Measurements from ENCODE around the gene SYNGR3.

DNA sequence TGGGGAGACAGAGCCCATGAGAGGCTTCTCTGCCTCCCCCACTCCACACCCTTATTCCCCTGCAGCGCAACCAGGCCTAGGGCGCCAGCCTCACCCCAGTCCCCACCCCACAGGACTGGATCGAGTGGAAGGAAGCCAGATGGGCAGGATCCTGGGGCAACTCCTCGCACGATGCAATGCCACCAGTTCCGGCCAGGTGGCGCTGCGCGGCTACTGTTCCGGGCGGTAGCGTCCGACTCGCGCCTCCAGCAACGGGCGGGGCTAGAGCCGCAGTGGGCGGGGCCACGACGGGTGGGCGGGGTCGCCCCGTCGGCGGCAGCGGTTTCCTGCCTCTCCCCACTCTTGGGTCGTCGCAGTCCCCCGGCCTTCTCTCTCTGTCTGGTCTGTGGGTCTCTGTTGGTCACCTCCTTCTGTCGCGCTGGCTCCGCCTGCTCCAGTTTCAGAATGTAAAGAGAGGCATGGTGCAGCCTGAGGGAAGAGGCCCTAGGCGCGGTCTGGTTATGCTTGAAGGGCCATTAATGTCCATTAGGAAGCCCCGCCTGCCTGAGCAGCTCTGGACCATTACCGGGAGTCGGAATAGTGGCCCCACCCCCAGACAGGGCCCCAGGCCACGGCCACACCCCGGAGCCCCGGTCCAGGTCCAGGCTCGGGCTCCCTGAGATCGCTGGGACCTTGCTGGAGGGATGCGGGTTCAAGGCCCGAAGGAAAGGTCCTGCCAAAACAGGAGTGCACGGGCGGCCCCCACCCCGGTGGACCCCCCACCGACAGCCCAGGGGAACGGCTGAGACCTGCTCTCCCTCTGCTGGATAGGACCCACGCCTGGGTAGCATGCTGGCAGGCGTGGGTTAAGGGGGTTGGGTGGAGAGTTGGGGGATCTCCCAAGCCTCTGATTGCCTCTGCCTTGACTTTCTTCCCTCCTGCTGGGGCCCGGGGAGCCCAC is 33.6 kb downstream of the SYNGR3 start:
- TF ChIP-seq CTCF (IDR thresholded peaks at IDR 0.05; ENCODE audit: low read length) = peak; percentile 91
- no peak for TF ChIP-seq EZH2 (optimal IDR thresholded peaks at IDR 0.05; ENCODE audit: low read depth, low read length)

Data from MM.1S (cell line).